K562 (cell line): Measurements from ENCODE around the gene NAPA. TPM values are rescaled to one million over a fixed set of nuclear protein-coding genes. Genes with fewer than 3 reads are reported as not detected.

Experiments used
- ID3 ChIP-seq, 2 experiments: fragments of 250-450 bp in 1 of 2; fragments of 450-650 bp in 1 of 2; sonication (Bioruptor Pico) in 1 of 2; IDR thresholded peaks; 2 replicates each; pipeline versions ENCODE4 v1.6.1 to v1.8.0; 2016 to 2021; ENCODE audit warnings: mild to moderate bottlenecking in 2 of 2, moderate library complexity in 2 of 2, missing compliant biosample characterization in 1 of 2, missing genetic modification characterization in 1 of 2
- MEIS2 ChIP-seq: fragments of 450-650 bp; IDR thresholded peaks from 2 replicates; pipeline ENCODE4 v1.6.1; 2014; ENCODE audit warnings: mild to moderate bottlenecking; ENCODE audit not compliant: partially characterized antibody
- NR4A1 ChIP-seq, 2 experiments: fragments of 250-450 bp in 1 of 2; fragments of 450-650 bp in 1 of 2; sonication (Bioruptor Pico) in 1 of 2; IDR thresholded peaks; 2 replicates each; pipeline versions ENCODE4 v1.4.0 to v1.6.1; 2016 to 2020; ENCODE audit warnings: mild to moderate bottlenecking in 2 of 2, missing compliant biosample characterization in 1 of 2, missing genetic modification characterization in 1 of 2, moderate library complexity in 1 of 2
- SNAPC5 ChIP-seq: fragments of 250-450 bp; sonication (Bioruptor Pico); IDR thresholded peaks from 2 replicates; pipeline ENCODE4 v1.8.0; 2021; ENCODE audit warnings: moderate library complexity, mild to moderate bottlenecking, inconsistent platforms
- STAT6 ChIP-seq: sonication (generic); formaldehyde crosslinking; IDR thresholded peaks from 2 replicates; pipeline ENCODE4 v1.8.1; 2023; ENCODE audit warnings: mild to moderate bottlenecking, missing genetic modification reagents
- TCF15 ChIP-seq: fragments of 250-450 bp; sonication (Bioruptor Pico); IDR thresholded peaks from 2 replicates; pipeline ENCODE4 v1.8.0; 2022; ENCODE audit warnings: moderate library complexity, mild to moderate bottlenecking, inconsistent platforms
- ZBTB40 ChIP-seq, 2 experiments: fragments of 450-650 bp in 1 of 2; sonication (generic) in 1 of 2; formaldehyde crosslinking in 1 of 2; IDR thresholded peaks; 2 replicates each; pipeline versions ENCODE4 v1.7.1 to v1.9.0; 2016 to 2022; ENCODE audit warnings: inconsistent platforms in 1 of 2, mild to moderate bottlenecking in 1 of 2, missing genetic modification reagents in 1 of 2
- ZNF12 ChIP-seq: sonication (generic); formaldehyde crosslinking; IDR thresholded peaks from 2 replicates; pipeline ENCODE4 v1.4.0; 2020; ENCODE audit warnings: mild to moderate bottlenecking, missing genetic modification reagents
- ZNF75A ChIP-seq: fragments of 450-650 bp; formaldehyde crosslinking; IDR thresholded peaks from 2 replicates; pipeline ENCODE4 v1.4.0; 2020; ENCODE audit warnings: mild to moderate bottlenecking
- ZNF76 ChIP-seq: fragments of 250-450 bp; sonication (Bioruptor Pico); IDR thresholded peaks from 2 replicates; pipeline ENCODE4 v1.4.0; 2020; ENCODE audit warnings: mild to moderate bottlenecking, moderate library complexity, borderline replicate concordance
- polyA plus RNA-seq, 8 experiments: library from polyadenylated mRNA; depleted of rRNA in 4 of 8; stranded (reverse) in 5 of 8; unstranded in 3 of 8; fragments of >200 nt; fragmentation: Nextera tagmentation in 2 of 8; fragmentation: Illumina TruSeq in 1 of 8; extraction: Ambion mirVana in 2 of 8; extraction: Trizol in 1 of 8; gene quantifications; 2 replicates each; pipeline versions ENCODE4 v1.2.1 to v1.2.3, GENCODE V29; 2011 to 2014; ENCODE audit warnings: inconsistent platforms in 1 of 8, missing spikeins in 1 of 8
- total RNA-seq, 7 experiments: library from RNA; depleted of rRNA in 6 of 7; stranded (reverse); fragments of >200 nt in 6 of 7; fragmentation: Illumina TruSeq in 2 of 7; extraction: Trizol in 2 of 7; gene quantifications; 2 replicates each; pipeline versions ENCODE4 v1.2.1 to v1.2.3, GENCODE V29; 2011 to 2021; ENCODE audit warnings: low replicate concordance in 1 of 7

Gene NAPA
- total and polyA plus RNA-seq, 9 of the 15 experiments (the other 6 are each of a cell fraction or from before 2014, with no cell fraction given): 5.4 to 98.6 (median 77.5) TPM

GRCh38 chr19:47514869-47515588 lies at the start of gene NAPA (continued):
- TF ChIP-seq ZBTB40 (IDR thresholded peaks at IDR 0.05): no peak
- TF ChIP-seq ZBTB40 (CRISPR knock-in tag; IDR thresholded peaks at IDR 0.05): no peak
- peak; percentile 80 for TF ChIP-seq MEIS2
- TF ChIP-seq SNAPC5 (CRISPR knock-in tag): no peak
- no peak for TF ChIP-seq NR4A1 (CRISPR knock-in tag; IDR thresholded peaks at IDR 0.05)
- TF ChIP-seq NR4A1 (tag; IDR thresholded peaks at IDR 0.05): no peak
- TF ChIP-seq TCF15 (CRISPR knock-in tag): no peak
- peak; percentile 38; the same call in 1 of the 2 replicates for TF ChIP-seq STAT6 (CRISPR knock-in tag)
- no peak for TF ChIP-seq ZNF76 (CRISPR knock-in tag)
- TF ChIP-seq ZNF75A (CRISPR knock-in tag): peak; percentile 96
- TF ChIP-seq ID3 (CRISPR knock-in tag; IDR thresholded peaks at IDR 0.05): no peak
- TF ChIP-seq ID3 (tag; IDR thresholded peaks at IDR 0.05): no peak
- no peak; the same call in 1 of the 2 replicates for TF ChIP-seq ZNF12 (CRISPR knock-in tag)
